GM21723 (cell line): ENCODE data around the gene ZDHHC11B.
"Not testable (repeated sequence)": the region's sequence is repeated elsewhere in the genome, so short reads cannot be mapped to it uniquely, and the experiment has no call there.

Source experiments
- ATAC-seq: cut with Tn5 transposase; IDR thresholded peaks from one replicate; pipeline ENCODE4 v1.9.1; 2021; ENCODE audit warnings: mild to moderate bottlenecking, moderate library complexity; ENCODE audit not compliant: unreplicated experiment

Gene ZDHHC11B

GRCh38 chr5:754143-754632 lies 30.3 kb downstream of the ZDHHC11B start:
- not testable (repeated sequence) for ATAC-seq

DNA sequence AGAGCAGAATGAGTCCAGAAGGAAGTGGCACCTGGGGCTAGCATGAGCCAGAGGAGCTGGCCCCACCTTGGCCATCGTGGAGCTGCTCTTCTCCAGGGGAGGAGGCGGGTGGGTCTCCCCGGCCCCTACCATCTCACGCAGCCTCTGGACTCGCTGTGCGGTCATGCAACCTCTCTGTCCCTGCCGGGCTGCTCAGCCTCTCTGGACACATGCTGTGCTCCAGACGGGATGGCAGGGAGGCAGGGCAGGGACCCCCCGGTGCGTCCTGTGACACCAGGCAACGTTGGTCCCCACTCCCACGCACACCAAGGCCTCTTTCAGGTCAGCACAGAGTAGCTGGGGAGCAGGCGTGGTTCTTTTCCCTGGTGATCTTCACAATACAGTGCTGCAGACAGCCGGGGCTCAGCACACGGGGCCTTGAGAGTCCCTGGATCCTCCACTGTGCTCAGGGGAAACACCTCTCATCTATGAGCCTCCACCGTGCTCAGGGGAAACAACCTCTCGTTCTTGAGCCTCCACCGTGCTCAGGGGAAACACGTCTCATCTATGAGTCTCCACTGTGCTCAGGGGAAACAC lies 30.9 kb downstream of the ZDHHC11B start:
- not testable (repeated sequence) for ATAC-seq

GRCh38 chr5:752532-753115 lies 31.9 kb downstream of the ZDHHC11B start:
- not testable (repeated sequence) for ATAC-seq

DNA sequence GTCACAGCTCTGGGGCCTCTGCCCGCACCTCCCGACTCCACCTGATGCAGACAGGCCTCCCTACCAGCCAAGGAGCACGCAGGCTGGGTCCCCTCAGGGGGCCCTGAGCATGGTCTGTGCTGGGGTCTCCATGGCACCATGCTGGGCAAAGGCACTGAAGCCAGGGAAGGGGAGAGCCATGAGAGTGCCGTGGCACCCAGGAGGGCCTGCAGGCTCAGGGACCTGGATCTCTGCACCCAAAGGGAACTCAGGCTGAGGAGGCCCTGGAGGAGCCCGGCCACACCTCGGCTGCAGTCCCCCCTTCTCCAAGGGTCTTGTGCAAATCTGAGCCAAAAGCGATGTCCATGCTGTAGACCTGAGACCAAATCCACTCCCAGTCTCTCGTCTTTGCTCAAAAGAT lies 32.5 kb downstream of the ZDHHC11B start:
- ATAC-seq = not testable (repeated sequence)

DNA sequence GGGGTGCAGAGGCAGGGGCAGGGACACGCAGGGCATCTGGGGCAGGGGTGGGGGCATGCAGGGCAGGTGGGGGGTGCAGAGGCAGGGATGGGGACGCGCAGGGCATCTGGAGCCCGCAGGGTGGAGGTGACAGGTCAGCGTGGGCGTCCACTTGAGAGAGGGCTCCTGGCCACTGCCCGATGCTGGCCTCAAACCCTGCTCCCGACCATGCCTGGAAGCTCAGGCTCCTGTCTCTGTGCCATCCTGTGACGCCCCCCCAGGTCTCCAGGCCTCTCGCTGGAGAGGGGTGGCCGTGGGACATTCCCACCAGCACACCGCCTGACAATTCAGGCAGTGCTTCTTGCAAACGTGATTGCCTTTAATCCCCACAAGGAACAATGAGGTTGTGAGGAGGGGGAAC lies 33.0 kb downstream of the ZDHHC11B start:
- no peak for ATAC-seq

GRCh38 chr5:750226-750625 lies 34.3 kb downstream of the ZDHHC11B start:
- not testable (repeated sequence) for ATAC-seq

GRCh38 chr5:749101-749670 lies 35.3 kb downstream of the ZDHHC11B start:
- ATAC-seq = no peak

DNA sequence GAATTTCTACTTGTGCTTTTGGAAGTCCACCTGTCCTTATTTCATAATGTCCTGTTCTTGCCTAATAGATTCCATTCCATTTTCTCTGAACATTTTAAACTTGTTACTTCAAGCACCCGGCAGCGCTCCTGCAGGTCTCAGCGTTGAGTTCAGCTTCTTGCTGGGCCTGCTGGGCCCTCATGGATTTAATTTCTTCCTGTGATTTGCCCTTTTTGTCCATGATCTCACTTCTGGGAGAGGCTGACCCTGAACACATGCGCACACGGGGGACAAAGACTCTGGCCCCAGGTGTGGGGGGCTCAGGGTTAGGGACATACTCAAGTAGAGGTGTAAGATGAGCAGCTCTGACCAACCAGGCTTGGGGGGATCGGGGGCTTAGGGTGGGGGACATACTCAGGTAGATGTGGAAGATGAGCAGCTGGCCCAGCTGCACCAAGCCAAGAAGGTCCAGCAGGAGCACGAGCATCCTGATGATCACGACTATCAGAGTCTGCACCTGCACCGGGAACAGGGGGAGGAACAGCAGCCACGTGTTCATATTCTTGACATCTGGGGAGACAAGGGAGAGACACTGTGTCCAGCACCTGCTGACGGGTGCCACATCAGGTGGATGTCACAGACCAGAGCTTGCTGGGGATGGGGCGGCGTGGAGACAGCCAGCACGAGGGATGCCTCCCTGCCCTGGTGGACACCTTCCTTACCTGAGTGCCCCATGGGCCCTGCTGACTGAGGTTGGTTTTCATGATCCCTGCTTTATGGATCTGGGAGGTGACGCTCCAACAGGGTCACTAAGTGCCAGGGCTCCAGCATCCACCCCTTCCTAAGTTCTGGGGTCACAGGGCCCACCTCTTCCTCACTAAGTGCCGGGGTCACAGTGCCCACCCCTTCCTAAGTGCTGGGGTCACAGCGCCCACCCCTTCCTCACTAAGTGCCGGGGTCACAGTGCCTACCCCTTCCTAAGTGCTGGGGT lies 36.2 kb downstream of the ZDHHC11B start:
- not testable (repeated sequence) for ATAC-seq

- ATAC-seq = not testable (repeated sequence)
Measured at GRCh38 chr5:747303-747844, 37.2 kb downstream of the ZDHHC11B start.

- no peak for ATAC-seq
Measured at GRCh38 chr5:746258-746761, 38.2 kb downstream of the ZDHHC11B start.

- ATAC-seq = not testable (repeated sequence)
Measured at GRCh38 chr5:745272-746142, 39.0 kb downstream of the ZDHHC11B start.

DNA sequence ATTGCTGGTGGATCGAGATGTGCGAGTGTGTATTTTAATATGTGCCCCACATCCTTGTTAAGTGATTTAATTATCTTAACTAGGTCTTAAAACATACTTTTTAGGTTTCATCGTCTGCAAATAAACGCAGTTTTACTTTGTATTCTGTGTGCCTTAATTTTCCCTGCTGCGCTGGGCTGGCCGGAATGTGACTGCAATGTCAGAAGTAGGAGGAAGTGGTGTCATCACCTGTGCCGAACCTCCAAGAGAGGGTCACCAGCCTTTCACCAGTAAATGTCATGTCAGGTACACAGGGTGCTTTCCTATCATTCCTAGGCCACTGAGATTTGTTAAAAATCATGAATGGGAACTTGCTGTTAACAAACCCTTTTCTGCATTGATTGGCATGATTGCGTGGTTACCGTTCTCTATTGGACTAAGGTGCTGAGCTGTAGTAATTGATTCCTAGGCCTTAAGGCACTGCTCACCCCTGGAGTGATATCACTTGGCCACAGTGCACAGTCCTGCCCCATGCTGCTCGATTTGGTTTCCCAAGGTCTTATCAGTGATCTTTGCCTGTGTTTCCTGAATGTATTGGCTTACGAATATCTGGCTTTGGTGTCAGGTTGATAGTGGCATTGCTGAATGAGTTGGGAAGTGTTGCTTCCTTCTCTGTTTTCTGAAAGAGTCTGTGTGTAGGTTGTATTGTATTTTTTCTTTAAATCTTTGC lies 40.7 kb downstream of the ZDHHC11B start:
- not testable (repeated sequence) for ATAC-seq

- not testable (repeated sequence) for ATAC-seq
Measured at GRCh38 chr5:742276-742675, 42.3 kb downstream of the ZDHHC11B start.

- ATAC-seq = not testable (repeated sequence)
Measured at GRCh38 chr5:734145-734544, 50.4 kb downstream of the ZDHHC11B start.

- ATAC-seq = not testable (repeated sequence)
Measured at GRCh38 chr5:732754-733454, 51.6 kb downstream of the ZDHHC11B start.

GRCh38 chr5:729225-729624 lies 55.3 kb downstream of the ZDHHC11B start:
- not testable (repeated sequence) for ATAC-seq

GRCh38 chr5:727087-727486 lies 57.4 kb downstream of the ZDHHC11B start:
- ATAC-seq = not testable (repeated sequence)

- not testable (repeated sequence) for ATAC-seq
Measured at GRCh38 chr5:723865-724264, 60.7 kb downstream of the ZDHHC11B start.
